Lung (tissue), 12 donors: ENCODE results near the gene CTCFL. TPM values are rescaled to one million over a fixed set of nuclear protein-coding genes. Genes with fewer than 3 reads are reported as not detected.
A peak's percentile ranks its signal among the peaks of the same experiment; 100 is the strongest.
"Not testable (repeated sequence)": the region's sequence is repeated elsewhere in the genome, so short reads cannot be mapped to it uniquely, and the experiment has no call there.

Experiments used
- ATAC-seq: fragments of 200-7000 bp; cut with Tn5 transposase; one replicate; pipeline ENCODE4 v1.9.1; 2020; ENCODE audit warnings: moderate number of reproducible peaks; ENCODE audit not compliant: insufficient read depth, low FRiP score
- DNase-seq, 3 donors: peaks; one replicate each; pipeline ENCODE4 v3.0.0-alpha.2; 2013 to 2017
- H3K27ac ChIP-seq, 2 donors: one replicate each; pipeline ENCODE4 v1.5.1; 2013; ENCODE audit warnings: mild to moderate bottlenecking in 2 of 2, moderate library complexity in 2 of 2, control low read depth in 1 of 2, inconsistent platforms in 1 of 2, low read depth in 1 of 2, low read length in 1 of 2
- H3K27me3 ChIP-seq, 3 donors: one replicate each; pipeline ENCODE4 v1.5.1; 2013; ENCODE audit warnings: low read length in 2 of 3; ENCODE audit not compliant: control insufficient read depth in 3 of 3, insufficient read depth in 3 of 3
- H3K36me3 ChIP-seq, 4 donors: one replicate each; pipeline ENCODE4 v1.5.1; 2013; ENCODE audit warnings: low read length in 4 of 4, mild to moderate bottlenecking in 1 of 4, moderate library complexity in 1 of 4; ENCODE audit not compliant: control insufficient read depth in 4 of 4, insufficient read depth in 4 of 4
- H3K4me1 ChIP-seq, 5 donors: one replicate each; pipeline ENCODE4 v1.5.1; 2013; ENCODE audit warnings: low read length in 5 of 5, mild to moderate bottlenecking in 2 of 5, moderate library complexity in 1 of 5; ENCODE audit not compliant: control insufficient read depth in 5 of 5, insufficient read depth in 5 of 5
- H3K4me3 ChIP-seq: one replicate; pipeline ENCODE4 v1.5.1; 2013; ENCODE audit warnings: mild to moderate bottlenecking, control low read depth, moderate library complexity
- H3K9ac ChIP-seq, 2 donors: one replicate each; pipeline ENCODE4 v1.5.1; 2013; ENCODE audit warnings: low read length in 2 of 2, control low read depth in 1 of 2; ENCODE audit not compliant: insufficient read depth in 1 of 2
- H3K9me3 ChIP-seq, 4 donors: one replicate each; pipeline ENCODE4 v1.5.1; 2013; ENCODE audit warnings: low read length in 3 of 4, mild to moderate bottlenecking in 1 of 4, moderate library complexity in 1 of 4; ENCODE audit not compliant: control insufficient read depth in 4 of 4, insufficient read depth in 3 of 4
- WGBS, 2 donors: extraction: QIAGEN DNeasy Blood & Tissue Kit; methylation state at CpG; one replicate each; pipeline ENCODE4 v1.1.7; 2013; 5-methylcytosine and 5-hydroxymethylcytosine counted together
- polyA plus RNA-seq, 2 donors: library from polyadenylated mRNA; stranded (reverse); fragments of 200-250 nt; gene quantifications; one replicate each; pipeline ENCODE4 v1.2.1, GENCODE V29; 2013
- total RNA-seq, 2 donors: library from RNA; depleted of rRNA in 1 of 2; stranded (reverse); fragments of >200 nt in 1 of 2; gene quantifications; one replicate each; pipeline ENCODE4 v1.2.1, GENCODE V29; 2014 to 2021
- TF ChIP-seq, protein P1 (sequence below): IDR thresholded peaks from 2 replicates; pipeline ENCODE4 v1.5.1; 2012; ENCODE audit warnings: mild to moderate bottlenecking; ENCODE audit errors: control extremely low read depth, extremely low read depth
- donor health status: control.
- donor health status: control.
- donor health status: Bipolar disorder and iron deficiency.
- donor health status: healthy.
- donor health status: DM: yes; HTN: yes; CAD: no.

The CTCFL gene
- total and polyA plus RNA-seq, 4 donors, result 0.02 TPM; not detected in 3

DNA sequence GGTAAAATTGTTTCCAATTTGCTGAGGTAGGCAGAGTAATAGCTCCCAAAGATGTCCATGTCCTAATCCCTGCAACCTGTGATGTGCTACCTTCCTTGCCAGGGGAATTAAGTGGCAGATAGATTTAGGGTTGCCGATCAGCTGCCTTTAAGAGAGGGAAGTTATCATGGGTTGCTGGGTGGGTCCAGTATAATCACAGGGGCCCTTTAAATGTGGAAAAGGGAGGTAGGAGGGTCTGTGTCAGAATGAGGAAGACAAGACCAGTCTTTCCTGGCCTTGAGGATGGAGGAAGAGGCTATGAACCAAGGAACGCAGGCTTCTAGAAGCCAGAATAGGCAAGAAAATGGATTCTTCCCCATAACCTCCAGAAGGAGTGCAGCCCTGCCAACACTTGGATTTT lies 50.7 kb downstream of the CTCFL start:
- ATAC-seq (no peak), DNase-seq (no peak)
- TF ChIP-seq, protein P1, sequence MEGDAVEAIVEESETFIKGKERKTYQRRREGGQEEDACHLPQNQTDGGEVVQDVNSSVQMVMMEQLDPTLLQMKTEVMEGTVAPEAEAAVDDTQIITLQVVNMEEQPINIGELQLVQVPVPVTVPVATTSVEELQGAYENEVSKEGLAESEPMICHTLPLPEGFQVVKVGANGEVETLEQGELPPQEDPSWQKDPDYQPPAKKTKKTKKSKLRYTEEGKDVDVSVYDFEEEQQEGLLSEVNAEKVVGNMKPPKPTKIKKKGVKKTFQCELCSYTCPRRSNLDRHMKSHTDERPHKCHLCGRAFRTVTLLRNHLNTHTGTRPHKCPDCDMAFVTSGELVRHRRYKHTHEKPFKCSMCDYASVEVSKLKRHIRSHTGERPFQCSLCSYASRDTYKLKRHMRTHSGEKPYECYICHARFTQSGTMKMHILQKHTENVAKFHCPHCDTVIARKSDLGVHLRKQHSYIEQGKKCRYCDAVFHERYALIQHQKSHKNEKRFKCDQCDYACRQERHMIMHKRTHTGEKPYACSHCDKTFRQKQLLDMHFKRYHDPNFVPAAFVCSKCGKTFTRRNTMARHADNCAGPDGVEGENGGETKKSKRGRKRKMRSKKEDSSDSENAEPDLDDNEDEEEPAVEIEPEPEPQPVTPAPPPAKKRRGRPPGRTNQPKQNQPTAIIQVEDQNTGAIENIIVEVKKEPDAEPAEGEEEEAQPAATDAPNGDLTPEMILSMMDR, result no peak
- Histone ChIP-seq H3K4me3 (no peak overlapping the region), H3K36me3 (no peaks in the 10 kb centered on the region), H3K27me3 (peaks cover 0 to 2% (median 0%) of the 10 kb centered on the region in 3 donors), H3K9ac (no peak overlapping the region), H3K27ac (no peak overlapping the region), H3K9me3 (no peaks in the 10 kb centered on the region), H3K4me1 (peaks cover 0 to 13% (median 0%) of the 10 kb centered on the region in 5 donors)
- WGBS, 2 donors, result 33 to 71% methylated on average over 2 of the region's 2 CpGs

- TF ChIP-seq, protein P1, result no peak
- 15 to 28% methylated on average over 15 to 16 of the region's 16 CpGs for WGBS, 2 donors
- Histone ChIP-seq H3K4me3 (no peak overlapping the region), H3K9me3 (no peaks in the 10 kb centered on the region), H3K36me3 (no peaks in the 10 kb centered on the region), H3K27ac (peak overlapping the region in 1 of 2 donors; percentile 38), H3K9ac (no peak overlapping the region), H3K27me3 (peaks cover 0 to 2% (median 0%) of the 10 kb centered on the region in 3 donors), H3K4me1 (peaks cover 0 to 13% (median 0%) of the 10 kb centered on the region in 5 donors)
- ATAC-seq (peak; percentile 47), DNase-seq (peak; percentile 52 to 80 (median 58))
Observed at GRCh38 chr20:57473246-57474048, 51.5 kb downstream of the CTCFL start.

DNA sequence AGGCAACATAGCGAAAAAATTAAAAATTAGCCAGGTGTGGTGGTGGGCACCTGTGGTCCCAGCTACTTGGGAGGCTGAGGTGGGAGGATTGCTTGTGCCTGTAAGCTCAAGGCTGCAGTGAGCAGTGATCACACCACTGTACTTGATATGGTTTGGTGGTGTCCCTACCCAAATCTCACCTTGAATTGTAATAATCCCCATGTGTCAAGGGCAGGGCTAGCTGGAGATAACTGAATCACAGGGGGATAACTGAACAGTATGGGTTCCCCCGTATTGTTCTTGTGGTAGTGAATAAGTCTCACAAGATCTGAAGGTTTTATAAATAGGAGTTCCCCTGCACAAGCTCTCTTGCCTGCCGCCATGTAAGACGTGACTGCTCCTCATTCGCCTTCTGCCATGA lies 52.5 kb downstream of the CTCFL start:
- H3K27me3 ChIP-seq, H3K9me3 ChIP-seq, H3K9ac ChIP-seq, H3K27ac ChIP-seq, ATAC-seq, DNase-seq, H3K4me3 ChIP-seq, H3K36me3 ChIP-seq: not testable (repeated sequence)
- H3K4me1 ChIP-seq, result peaks cover 0 to 13% (median 0%) of the 10 kb centered on the region in 5 donors
- 86 to 92% methylated on average over 5 of the region's 5 CpGs for WGBS, 2 donors

GRCh38 chr20:57471496-57472372 lies 53.2 kb downstream of the CTCFL start:
- peaks cover 0 to 13% (median 0%) of the 10 kb centered on the region in 5 donors for H3K4me1 ChIP-seq
- H3K36me3 ChIP-seq, result no peaks in the 10 kb centered on the region
- ATAC-seq, result no peak
- peaks cover 0 to 2% (median 0%) of the 10 kb centered on the region in 3 donors for H3K27me3 ChIP-seq
- TF ChIP-seq, protein P1, result no peak
- WGBS, 2 donors, result 73 to 88% methylated on average over 12 of the region's 12 CpGs
- H3K9me3 ChIP-seq, result no peaks in the 10 kb centered on the region
- no peak for DNase-seq
- no peak overlapping the region for H3K27ac ChIP-seq
- H3K4me3 ChIP-seq, result no peak overlapping the region
- no peak overlapping the region for H3K9ac ChIP-seq
